ENCODE results near the gene SYNGAP1. TPM values are rescaled to one million over a fixed set of nuclear protein-coding genes. Genes with fewer than 3 reads are reported as not detected.

The SYNGAP1 gene
- polyA plus RNA-seq, 1 donor (not counting 4 experiments of a cell fraction or from before 2014, with no cell fraction given) = 2.1 TPM

DNA sequence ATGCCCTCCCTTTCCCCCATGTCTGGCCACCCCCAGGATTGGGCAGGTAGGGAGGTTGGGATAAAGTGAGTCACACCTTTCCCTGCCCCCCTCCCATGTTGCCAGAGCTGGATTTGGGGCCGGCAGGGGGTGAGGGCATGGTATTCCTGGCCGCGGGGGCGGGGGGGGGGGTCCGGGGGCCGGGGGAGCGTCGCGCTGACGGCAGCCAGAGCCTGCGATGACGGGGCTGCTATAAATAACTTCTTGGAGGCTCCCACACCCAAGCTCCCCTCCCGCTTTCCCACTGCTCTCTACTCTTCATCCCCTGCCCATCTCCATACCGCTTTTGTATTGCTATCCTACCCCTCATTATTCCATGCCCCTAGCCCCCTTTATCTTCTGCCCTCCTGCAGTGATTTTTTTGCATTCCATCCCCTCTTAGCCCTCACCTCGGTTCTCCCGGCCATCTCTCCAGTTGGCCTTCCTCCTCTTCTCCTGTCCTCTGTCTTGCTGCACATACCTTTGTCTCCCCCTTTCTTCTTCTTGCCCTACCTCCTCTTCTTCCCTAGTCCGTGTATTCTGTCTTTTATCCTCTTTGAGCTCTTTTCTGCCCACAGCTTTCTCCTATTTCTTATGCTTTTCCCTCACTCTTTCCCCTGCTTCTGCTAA lies 13.8 kb downstream of the SYNGAP1 start:
- H3K4me1 ChIP-seq (ENCODE audit: control insufficient read depth, extremely low read depth, insufficient read depth, low read length) = peaks cover 27% of the 10 kb centered on the region
- no peak overlapping the region for H3K4me2 ChIP-seq (ENCODE audit: control insufficient read depth, extremely low read depth, insufficient read depth, low read depth, low read length)
- H3K36me3 ChIP-seq (ENCODE audit: control insufficient read depth in 2 of 2, extremely low read depth in 1 of 2, insufficient read depth in 2 of 2, low read length in 2 of 2) = peaks cover 7 to 14% of the 10 kb centered on the region in 2 experiments
- H3K9me3 ChIP-seq (ENCODE audit: control insufficient read depth, low read depth, low read length) = no peaks in the 10 kb centered on the region
- H3K27me3 ChIP-seq (ENCODE audit: control insufficient read depth, extremely low read depth, insufficient read depth, low read length) = no peaks in the 10 kb centered on the region
- H3K4me3 ChIP-seq (ENCODE audit: control insufficient read depth in 2 of 3, extremely low read depth in 1 of 3, insufficient read depth in 2 of 3, low read depth in 1 of 3, low read length in 3 of 3) = no peak overlapping the region
- no peak for FAIRE-seq
- H3K9me1 ChIP-seq (ENCODE audit: control insufficient read depth, extremely low read depth, insufficient read depth, low read length) = no peaks in the 10 kb centered on the region
- no peak overlapping the region for H3K9ac ChIP-seq (ENCODE audit: control insufficient read depth, extremely low read depth, insufficient read depth, low read length)
- dilution Hi-C loops (cut with MboI; ENCODE audit: extremely low pct_ligation_motif_present, low sequenced_read_pairs) = no loop called here
- no peak for DNase-seq (ENCODE audit: low read depth, low spot score)
- no peak overlapping the region for H3K27ac ChIP-seq (ENCODE audit: control insufficient read depth, insufficient read depth, low read length)
- peaks cover 2% of the 10 kb centered on the region for H3K79me2 ChIP-seq (ENCODE audit: control insufficient read depth, insufficient read depth, low read length)
- no peaks in the 10 kb centered on the region for H4K20me1 ChIP-seq (ENCODE audit: control insufficient read depth, extremely low read depth, insufficient read depth, low read length)
- H2AFZ ChIP-seq (ENCODE audit: control insufficient read depth, low read length) = no peak overlapping the region
- TF ChIP-seq, protein P1, sequence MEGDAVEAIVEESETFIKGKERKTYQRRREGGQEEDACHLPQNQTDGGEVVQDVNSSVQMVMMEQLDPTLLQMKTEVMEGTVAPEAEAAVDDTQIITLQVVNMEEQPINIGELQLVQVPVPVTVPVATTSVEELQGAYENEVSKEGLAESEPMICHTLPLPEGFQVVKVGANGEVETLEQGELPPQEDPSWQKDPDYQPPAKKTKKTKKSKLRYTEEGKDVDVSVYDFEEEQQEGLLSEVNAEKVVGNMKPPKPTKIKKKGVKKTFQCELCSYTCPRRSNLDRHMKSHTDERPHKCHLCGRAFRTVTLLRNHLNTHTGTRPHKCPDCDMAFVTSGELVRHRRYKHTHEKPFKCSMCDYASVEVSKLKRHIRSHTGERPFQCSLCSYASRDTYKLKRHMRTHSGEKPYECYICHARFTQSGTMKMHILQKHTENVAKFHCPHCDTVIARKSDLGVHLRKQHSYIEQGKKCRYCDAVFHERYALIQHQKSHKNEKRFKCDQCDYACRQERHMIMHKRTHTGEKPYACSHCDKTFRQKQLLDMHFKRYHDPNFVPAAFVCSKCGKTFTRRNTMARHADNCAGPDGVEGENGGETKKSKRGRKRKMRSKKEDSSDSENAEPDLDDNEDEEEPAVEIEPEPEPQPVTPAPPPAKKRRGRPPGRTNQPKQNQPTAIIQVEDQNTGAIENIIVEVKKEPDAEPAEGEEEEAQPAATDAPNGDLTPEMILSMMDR (optimal IDR thresholded peaks at IDR 0.05 in 1 of 3, IDR thresholded peaks at IDR 0.05 in 1 of 3, conservative IDR thresholded peaks at IDR 0.05 in 1 of 3; ENCODE audit: extremely low read depth in 1 of 3, insufficient read depth in 2 of 3, low read length in 3 of 3) = no peak
- TF ChIP-seq EZH2 (IDR thresholded peaks at IDR 0.05; ENCODE audit: low read length) = no peak

DNA sequence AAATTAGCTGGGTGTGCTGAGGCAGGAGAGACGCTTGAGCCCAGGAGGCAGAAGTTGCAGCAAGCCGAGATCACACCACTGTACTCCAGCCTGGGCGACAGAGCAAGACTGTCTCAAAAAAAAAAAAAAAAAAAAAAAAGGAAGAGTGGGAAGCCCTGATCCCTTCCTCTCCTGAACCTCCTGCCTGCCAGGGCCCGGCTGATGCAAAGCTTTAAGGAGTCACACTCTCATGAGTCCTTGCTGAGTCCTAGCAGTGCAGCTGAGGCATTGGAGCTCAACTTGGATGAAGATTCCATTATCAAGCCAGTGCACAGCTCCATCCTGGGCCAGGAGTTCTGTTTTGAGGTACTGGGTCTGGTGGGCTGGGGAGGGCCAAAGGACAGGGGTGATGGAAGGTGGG lies 15.1 kb downstream of the SYNGAP1 start:
- H4K20me1 ChIP-seq (ENCODE audit: control insufficient read depth, extremely low read depth, insufficient read depth, low read length) = no peaks in the 10 kb centered on the region
- H3K9me3 ChIP-seq (ENCODE audit: control insufficient read depth, low read depth, low read length) = no peaks in the 10 kb centered on the region
- H3K9me1 ChIP-seq (ENCODE audit: control insufficient read depth, extremely low read depth, insufficient read depth, low read length) = no peaks in the 10 kb centered on the region
- H3K79me2 ChIP-seq (ENCODE audit: control insufficient read depth, insufficient read depth, low read length) = peaks cover 2% of the 10 kb centered on the region
- no peak overlapping the region for H3K27ac ChIP-seq (ENCODE audit: control insufficient read depth, insufficient read depth, low read length)
- H3K9ac ChIP-seq (ENCODE audit: control insufficient read depth, extremely low read depth, insufficient read depth, low read length) = no peak overlapping the region
- DNase-seq (ENCODE audit: low read depth, low spot score) (no peak), FAIRE-seq (no peak)
- H2AFZ ChIP-seq (ENCODE audit: control insufficient read depth, low read length) = no peak overlapping the region
- no peak for TF ChIP-seq EZH2 (IDR thresholded peaks at IDR 0.05; ENCODE audit: low read length)
- TF ChIP-seq, protein P1 (optimal IDR thresholded peaks at IDR 0.05 in 1 of 3, IDR thresholded peaks at IDR 0.05 in 1 of 3, conservative IDR thresholded peaks at IDR 0.05 in 1 of 3; ENCODE audit: extremely low read depth in 1 of 3, insufficient read depth in 2 of 3, low read length in 3 of 3) = no peak
- H3K4me2 ChIP-seq (ENCODE audit: control insufficient read depth, extremely low read depth, insufficient read depth, low read depth, low read length) = no peak overlapping the region
- H3K4me3 ChIP-seq (ENCODE audit: control insufficient read depth in 2 of 3, extremely low read depth in 1 of 3, insufficient read depth in 2 of 3, low read depth in 1 of 3, low read length in 3 of 3) = no peak overlapping the region
- peaks cover 7 to 14% of the 10 kb centered on the region in 2 experiments for H3K36me3 ChIP-seq (ENCODE audit: control insufficient read depth in 2 of 2, extremely low read depth in 1 of 2, insufficient read depth in 2 of 2, low read length in 2 of 2)
- dilution Hi-C loops (cut with MboI; ENCODE audit: extremely low pct_ligation_motif_present, low sequenced_read_pairs) = no loop called here
- peaks cover 14% of the 10 kb centered on the region for H3K4me1 ChIP-seq (ENCODE audit: control insufficient read depth, extremely low read depth, insufficient read depth, low read length)
- H3K27me3 ChIP-seq (ENCODE audit: control insufficient read depth, extremely low read depth, insufficient read depth, low read length) = no peaks in the 10 kb centered on the region
